BLaER1 (cell line): ENCODE data around the gene CBX1.

ENCODE experiments used
- H3K27ac ChIP-seq: shearing (Covaris generic); formaldehyde crosslinking; 2 replicates; pipeline ENCODE4 v1.8.1; 2022
- H3K27me3 ChIP-seq: shearing (Covaris generic); formaldehyde crosslinking; 2 replicates; pipeline ENCODE4 v1.8.1; 2022
- H3K36me3 ChIP-seq: shearing (Covaris generic); formaldehyde crosslinking; 2 replicates; pipeline ENCODE4 v1.8.1; 2022
- H3K4me1 ChIP-seq: shearing (Covaris generic); formaldehyde crosslinking; 2 replicates; pipeline ENCODE4 v1.8.1; 2022
- H3K4me2 ChIP-seq: shearing (Covaris generic); formaldehyde crosslinking; 2 replicates; pipeline ENCODE4 v1.8.1; 2022
- H3K4me3 ChIP-seq: shearing (Covaris generic); formaldehyde crosslinking; 2 replicates; pipeline ENCODE4 v1.8.1; 2022
- H3K9ac ChIP-seq: shearing (Covaris generic); formaldehyde crosslinking; 2 replicates; pipeline ENCODE4 v1.8.1; 2022
- H3K9me3 ChIP-seq: shearing (Covaris generic); formaldehyde crosslinking; 2 replicates; pipeline ENCODE4 v1.8.1; 2022
- H4K20me1 ChIP-seq: shearing (Covaris generic); formaldehyde crosslinking; 2 replicates; pipeline ENCODE4 v1.8.1; 2022
- Cebpa-rat ChIP-seq: shearing (Covaris generic); IDR thresholded peaks from 2 replicates; pipeline ENCODE4 v1.8.1; 2022

Gene CBX1

GRCh38 chr17:48023400-48024148, 77.7 kb downstream of the CBX1 start:
- peak overlapping the region; percentile 93 for H3K4me2 ChIP-seq
- no peak overlapping the region for H3K27ac ChIP-seq
- peaks cover 27% of the 10 kb centered on the region for H3K4me1 ChIP-seq
- H3K4me3 ChIP-seq, result peak overlapping the region; percentile 63
- H3K36me3 ChIP-seq, result no peaks in the 10 kb centered on the region
- H3K27me3 ChIP-seq, result peaks cover 53% of the 10 kb centered on the region
- no peak for TF ChIP-seq Cebpa-rat
- H4K20me1 ChIP-seq, result peaks cover 27% of the 10 kb centered on the region
- no peaks in the 10 kb centered on the region for H3K9me3 ChIP-seq
- H3K9ac ChIP-seq, result peak overlapping the region; percentile 24; the same call in 1 of the 2 replicates

- peaks cover 53% of the 10 kb centered on the region for H3K27me3 ChIP-seq
- H3K36me3 ChIP-seq, result no peaks in the 10 kb centered on the region
- H3K9me3 ChIP-seq, result no peaks in the 10 kb centered on the region
- peak overlapping the region; percentile 63 for H3K4me3 ChIP-seq
- H3K4me1 ChIP-seq, result peaks cover 30% of the 10 kb centered on the region
- no peak overlapping the region for H3K27ac ChIP-seq
- no peak for TF ChIP-seq Cebpa-rat
- peaks cover 27% of the 10 kb centered on the region for H4K20me1 ChIP-seq
- peak overlapping the region; percentile 93 for H3K4me2 ChIP-seq
- H3K9ac ChIP-seq, result no peak overlapping the region
Measured at GRCh38 chr17:48022901-48023300, 78.4 kb downstream of the CBX1 start.

- Histone ChIP-seq H3K9me3 (no peaks in the 10 kb centered on the region), H3K27me3 (peaks cover 49% of the 10 kb centered on the region), H3K4me3 (no peak overlapping the region), H3K27ac (no peak overlapping the region), H3K4me2 (no peak overlapping the region), H3K4me1 (peaks cover 39% of the 10 kb centered on the region), H3K36me3 (no peaks in the 10 kb centered on the region), H3K9ac (no peak overlapping the region), H4K20me1 (peaks cover 26% of the 10 kb centered on the region)
- no peak for TF ChIP-seq Cebpa-rat
Measured at GRCh38 chr17:48021934-48022333, 79.3 kb downstream of the CBX1 start.
